HEK293 (cell line): ENCODE results near the gene DCHS1.
A peak's percentile ranks its signal among the peaks of the same experiment; 100 is the strongest.

Experiments
- CTCF ChIA-PET: fragments of 350-600 bp; formaldehyde crosslinking; extraction: SDS; loops from one replicate; lab custom pipeline; 2021; ENCODE audit warnings: antibody characterized with exemption; lab: Yijun Ruan, JAX
- POLR2A ChIA-PET: fragments of 300-600 bp; formaldehyde crosslinking; extraction: SDS; loops from one replicate; lab custom pipeline; 2020; ENCODE audit warnings: antibody characterized with exemption, inconsistent platforms; lab: Yijun Ruan, JAX
- H3K27ac ChIP-seq: fragments of 200-500 bp; sonication (Bioruptor generic); 2 replicates; pipeline ENCODE4 v1.5.1; 2014; ENCODE audit warnings: low read depth, low read length, control low read depth, inconsistent platforms; ENCODE audit errors: extremely low read depth
- H3K36me3 ChIP-seq, 2 experiments: fragments of 200-500 bp in 1 of 2; sonication (Bioruptor generic) in 1 of 2; 1 replicate in 1 of 2; 2 replicates in 1 of 2; pipeline ENCODE4 v1.5.1; 2014 to 2017; ENCODE audit warnings: inconsistent platforms in 2 of 2, low read length in 2 of 2; ENCODE audit not compliant: control insufficient read depth in 2 of 2, insufficient read depth in 1 of 2
- H3K4me1 ChIP-seq: fragments of 200-500 bp; sonication (Bioruptor generic); 2 replicates; pipeline ENCODE4 v1.5.1; 2014; ENCODE audit warnings: mild to moderate bottlenecking, low read length, inconsistent platforms; ENCODE audit not compliant: control insufficient read depth, insufficient read depth
- H3K4me3 ChIP-seq: 2 replicates; pipeline ENCODE4 v1.5.1; 2011; ENCODE audit warnings: low read depth, mild to moderate bottlenecking, control low read depth, low read length, moderate library complexity
- H3K9me3 ChIP-seq: fragments of 200-500 bp; sonication (Bioruptor generic); 2 replicates; pipeline ENCODE4 v1.5.1; 2014; ENCODE audit warnings: low read depth, low read length, inconsistent platforms; ENCODE audit not compliant: control insufficient read depth, insufficient read depth
- EGR2 ChIP-seq: fragments of 450-650 bp; formaldehyde crosslinking; IDR thresholded peaks from 2 replicates; pipeline ENCODE4 v1.5.1; 2016; ENCODE audit warnings: low read depth, missing biosample characterization, missing genetic modification characterization
- GLIS2 ChIP-seq: fragments of 450-650 bp; formaldehyde crosslinking; IDR thresholded peaks from 2 replicates; pipeline ENCODE4 v1.5.1; 2016; ENCODE audit warnings: missing biosample characterization, missing genetic modification characterization
- KLF10 ChIP-seq: fragments of 450-650 bp; IDR thresholded peaks from 2 replicates; pipeline ENCODE4 v1.5.1; 2018; ENCODE audit warnings: missing biosample characterization, mild to moderate bottlenecking, missing genetic modification characterization
- KLF16 ChIP-seq: fragments of 450-650 bp; formaldehyde crosslinking; IDR thresholded peaks from 2 replicates; pipeline ENCODE4 v1.5.1; 2017; ENCODE audit warnings: missing biosample characterization, missing genetic modification characterization
- KLF17 ChIP-seq: fragments of 450-650 bp; formaldehyde crosslinking; IDR thresholded peaks from 2 replicates; pipeline ENCODE4 v1.5.1; 2016; ENCODE audit warnings: missing biosample characterization, missing genetic modification characterization
- REPIN1 ChIP-seq: fragments of 450-650 bp; formaldehyde crosslinking; IDR thresholded peaks from 2 replicates; pipeline ENCODE4 v1.5.1; 2017; ENCODE audit warnings: missing biosample characterization, missing genetic modification characterization, low read depth
- SCRT2 ChIP-seq: fragments of 450-650 bp; formaldehyde crosslinking; IDR thresholded peaks from 2 replicates; pipeline ENCODE4 v1.5.1; 2016; ENCODE audit warnings: missing biosample characterization, missing genetic modification characterization
- SP7 ChIP-seq: fragments of 450-650 bp; formaldehyde crosslinking; IDR thresholded peaks from 2 replicates; pipeline ENCODE4 v1.5.1; 2016; ENCODE audit warnings: missing biosample characterization, missing genetic modification characterization
- TRIM28 ChIP-seq: IDR thresholded peaks from 2 replicates; pipeline ENCODE4 v1.6.1; 2011; ENCODE audit warnings: low read length, control low read depth, borderline replicate concordance
- YY2 ChIP-seq: fragments of 450-650 bp; formaldehyde crosslinking; IDR thresholded peaks from 2 replicates; pipeline ENCODE4 v1.5.1; 2016; ENCODE audit warnings: missing biosample characterization, missing genetic modification characterization
- ZBTB1 ChIP-seq: fragments of 450-650 bp; formaldehyde crosslinking; IDR thresholded peaks from 2 replicates; pipeline ENCODE4 v1.5.1; 2016; ENCODE audit warnings: missing biosample characterization, missing genetic modification characterization
- ZBTB17 ChIP-seq: fragments of 450-650 bp; formaldehyde crosslinking; IDR thresholded peaks from 2 replicates; pipeline ENCODE4 v1.5.1; 2016; ENCODE audit warnings: missing biosample characterization, missing genetic modification characterization
- ZBTB20 ChIP-seq: fragments of 450-650 bp; formaldehyde crosslinking; IDR thresholded peaks from 2 replicates; pipeline ENCODE4 v1.5.1; 2016; ENCODE audit warnings: missing biosample characterization, missing genetic modification characterization
- ZBTB26 ChIP-seq: fragments of 450-650 bp; formaldehyde crosslinking; optimal IDR thresholded peaks from 2 replicates; pipeline ENCODE3; 2016; ENCODE audit warnings: missing biosample characterization, mild to moderate bottlenecking, missing genetic modification characterization
- ZBTB49 ChIP-seq: fragments of 450-650 bp; formaldehyde crosslinking; IDR thresholded peaks from 2 replicates; pipeline ENCODE4 v1.5.1; 2016; ENCODE audit warnings: missing biosample characterization, missing genetic modification characterization, low read depth
- ZBTB8A ChIP-seq: fragments of 450-650 bp; formaldehyde crosslinking; IDR thresholded peaks from 2 replicates; pipeline ENCODE4 v1.5.1; 2016; ENCODE audit warnings: missing biosample characterization, missing genetic modification characterization
- ZFHX2 ChIP-seq: fragments of 450-650 bp; formaldehyde crosslinking; conservative IDR thresholded peaks from 2 replicates; pipeline ENCODE4 v1.5.1; 2016; ENCODE audit warnings: missing biosample characterization, missing genetic modification characterization
- ZNF140 ChIP-seq: fragments of 450-650 bp; formaldehyde crosslinking; IDR thresholded peaks from 2 replicates; pipeline ENCODE4 v1.5.1; 2016; ENCODE audit warnings: missing biosample characterization, missing genetic modification characterization
- ZNF23 ChIP-seq: fragments of 450-650 bp; formaldehyde crosslinking; IDR thresholded peaks from 2 replicates; pipeline ENCODE4 v1.5.1; 2016; ENCODE audit warnings: missing biosample characterization, missing genetic modification characterization, borderline replicate concordance
- ZNF248 ChIP-seq: fragments of 450-650 bp; formaldehyde crosslinking; IDR thresholded peaks from 2 replicates; pipeline ENCODE4 v1.5.1; 2017; ENCODE audit warnings: missing biosample characterization, missing genetic modification characterization
- ZNF391 ChIP-seq: fragments of 450-650 bp; formaldehyde crosslinking; IDR thresholded peaks from 2 replicates; pipeline ENCODE4 v1.5.1; 2016; ENCODE audit warnings: low read depth, missing biosample characterization, missing genetic modification characterization, borderline replicate concordance
- ZNF501 ChIP-seq: fragments of 450-650 bp; formaldehyde crosslinking; IDR thresholded peaks from 2 replicates; pipeline ENCODE4 v1.5.1; 2016; ENCODE audit warnings: missing biosample characterization, missing genetic modification characterization
- ZNF514 ChIP-seq: fragments of 450-650 bp; formaldehyde crosslinking; IDR thresholded peaks from 2 replicates; pipeline ENCODE4 v1.5.1; 2016; ENCODE audit warnings: missing biosample characterization, missing genetic modification characterization
- ZNF660 ChIP-seq: fragments of 450-650 bp; IDR thresholded peaks from 2 replicates; pipeline ENCODE4 v1.5.1; 2018; ENCODE audit warnings: missing biosample characterization, mild to moderate bottlenecking, missing genetic modification characterization
- ZSCAN23 ChIP-seq: fragments of 450-650 bp; formaldehyde crosslinking; IDR thresholded peaks from 2 replicates; pipeline ENCODE4 v1.5.1; 2016; ENCODE audit warnings: missing biosample characterization, missing genetic modification characterization
- ZXDB ChIP-seq: fragments of 450-650 bp; formaldehyde crosslinking; IDR thresholded peaks from 2 replicates; pipeline ENCODE4 v1.5.1; 2016; ENCODE audit warnings: missing biosample characterization, missing genetic modification characterization
- TF ChIP-seq, protein P1 (sequence below): fragments of 450-650 bp; formaldehyde crosslinking; IDR thresholded peaks from 2 replicates; pipeline ENCODE4 v1.5.1; 2017; ENCODE audit warnings: missing biosample characterization, mild to moderate bottlenecking, missing genetic modification characterization, moderate library complexity
- TF ChIP-seq, protein P2 (sequence below): fragments of 450-650 bp; formaldehyde crosslinking; IDR thresholded peaks from 2 replicates; pipeline ENCODE4 v1.5.1; 2016; ENCODE audit warnings: missing biosample characterization, missing genetic modification characterization

The DCHS1 gene

DNA sequence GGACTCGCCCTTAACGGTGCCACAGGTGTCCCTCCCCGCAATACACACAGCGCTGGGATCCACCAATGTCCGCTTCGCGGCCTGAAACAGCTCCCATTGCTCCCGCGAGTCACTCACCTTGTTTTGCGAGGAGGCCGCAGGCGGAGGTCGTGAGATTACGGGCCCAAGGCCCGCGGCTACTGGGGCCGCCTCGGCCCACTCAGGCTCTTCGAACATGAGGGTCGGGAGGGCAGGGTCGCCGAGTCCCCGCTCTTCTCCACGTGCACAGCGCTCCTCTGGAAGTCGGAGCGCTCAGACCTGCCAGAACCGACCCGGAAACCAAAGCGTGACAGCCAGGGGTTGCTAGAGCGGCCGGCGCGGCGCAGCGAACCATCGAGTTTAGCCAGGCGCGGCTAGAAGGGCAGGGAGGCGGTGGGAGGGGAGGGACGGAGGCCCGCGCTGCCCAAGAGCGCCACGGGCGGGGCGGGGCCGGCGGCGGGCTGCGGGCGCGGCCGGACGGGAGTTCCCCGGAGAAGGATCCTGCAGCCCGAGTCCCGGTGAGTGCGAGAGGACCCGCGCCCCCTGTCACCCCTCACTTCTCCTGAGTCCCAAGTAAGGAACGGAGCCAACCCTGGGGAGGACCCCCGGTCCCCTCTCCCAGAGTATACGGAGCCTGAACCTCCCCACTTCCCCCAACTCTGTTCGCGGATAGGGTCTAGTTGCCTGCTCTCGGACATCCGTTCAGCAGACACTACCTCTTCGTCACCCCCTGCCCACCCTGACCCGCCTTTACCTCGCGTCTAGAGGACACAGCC is 52.1 kb downstream of the DCHS1 start, which contains the start of the genes ILK and RRP8:
Gene ILK, plus strand, starts transcription at position 488 of the 794 bp plus-strand sequence. CDS start 498 bp downstream, outside the sequence.
Gene RRP8, minus strand, starts transcription at position 330 of the 794 bp plus-strand sequence. Its CDS starts 114 bp downstream, at position 216.
- ChIA-PET POLR2A (interaction anchor here (1.0 to 3.2 kb wide), 10 partner anchors 9 to 224 kb away, joined by 3 to 20 read pairs (median 4); partner anchors contain the start of genes ARFIP2, MRPL17, TAF10 and TIMM10B), CTCF (interaction anchor here (1.2 to 2.4 kb wide), 6 partner anchors 72 to 224 kb away, joined by 3 to 16 read pairs (median 6); partner anchors contain the start of gene MRPL17)
- H3K36me3 ChIP-seq = peaks cover 0 to 55% of the 10 kb centered on the region in 2 experiments; a peak in 1 of 3 replicates
- no peaks in the 10 kb centered on the region for H3K4me1 ChIP-seq
- no peaks in the 10 kb centered on the region for H3K9me3 ChIP-seq
- H3K27ac ChIP-seq = peak within 1 kb of the TSS; percentile 61
- peak within 1 kb of the TSS; percentile 92 for H3K4me3 ChIP-seq
- TF ChIP-seq ZBTB17 = peak; percentile 39; the same call in 1 of the 2 replicates
- 0 out of 2 replicates have a peak, but pooled peaks have one; percentile 55 for TF ChIP-seq GLIS2 (tag by site-specific recombination)
- TF ChIP-seq ZNF23 = no peak
- TF ChIP-seq SP7 = peak; percentile 64; the same call in 1 of the 2 replicates
- TF ChIP-seq ZBTB49 (tag by site-specific recombination) = no peak
- peak; percentile 97 for TF ChIP-seq SCRT2 (tag by site-specific recombination)
- TF ChIP-seq KLF16 (tag by site-specific recombination) = peak; percentile 72; the same call in 1 of the 2 replicates
- 0 out of 2 replicates have a peak, but pooled peaks have one; percentile 24 for TF ChIP-seq KLF17 (tag by site-specific recombination)
- 0 out of 2 replicates have a peak, but pooled peaks have one; percentile 10 for TF ChIP-seq ZNF501 (tag by site-specific recombination)
- no peak for TF ChIP-seq ZNF140 (tag by site-specific recombination)
- peak; percentile 97 for TF ChIP-seq ZBTB20 (tag by site-specific recombination)
- TF ChIP-seq ZBTB1 (tag by site-specific recombination) = no peak
- no peak for TF ChIP-seq REPIN1 (tag by site-specific recombination)
- 0 out of 2 replicates have a peak, but pooled peaks have one; percentile 5 for TF ChIP-seq EGR2 (tag by site-specific recombination)
- TF ChIP-seq ZBTB26 (tag by site-specific recombination) = peak; percentile 71
- TF ChIP-seq ZXDB (tag by site-specific recombination) = peak; percentile 68
- TF ChIP-seq ZFHX2 (tag by site-specific recombination) = peak; percentile 55
- TF ChIP-seq ZNF514 (tag by site-specific recombination) = no peak
- peak; percentile 18; the same call in 1 of the 2 replicates for TF ChIP-seq ZSCAN23 (tag by site-specific recombination)
- TF ChIP-seq, protein P1, sequence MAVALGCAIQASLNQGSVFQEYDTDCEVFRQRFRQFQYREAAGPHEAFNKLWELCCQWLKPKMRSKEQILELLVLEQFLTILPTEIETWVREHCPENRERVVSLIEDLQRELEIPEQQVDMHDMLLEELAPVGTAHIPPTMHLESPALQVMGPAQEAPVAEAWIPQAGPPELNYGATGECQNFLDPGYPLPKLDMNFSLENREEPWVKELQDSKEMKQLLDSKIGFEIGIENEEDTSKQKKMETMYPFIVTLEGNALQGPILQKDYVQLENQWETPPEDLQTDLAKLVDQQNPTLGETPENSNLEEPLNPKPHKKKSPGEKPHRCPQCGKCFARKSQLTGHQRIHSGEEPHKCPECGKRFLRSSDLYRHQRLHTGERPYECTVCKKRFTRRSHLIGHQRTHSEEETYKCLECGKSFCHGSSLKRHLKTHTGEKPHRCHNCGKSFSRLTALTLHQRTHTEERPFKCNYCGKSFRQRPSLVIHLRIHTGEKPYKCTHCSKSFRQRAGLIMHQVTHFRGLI (tag by site-specific recombination) = peak; percentile 32; the same call in 1 of the 2 replicates
- TF ChIP-seq YY2 = no peak
- TF ChIP-seq ZNF248 (tag by site-specific recombination) = no peak
- TF ChIP-seq ZNF391 (tag by site-specific recombination) = no peak
- TF ChIP-seq ZNF660 = peak; percentile 86
- 0 out of 2 replicates have a peak, but pooled peaks have one; percentile 24 for TF ChIP-seq ZBTB8A (tag by site-specific recombination)
- peak; percentile 87; the same call in 1 of the 2 replicates for TF ChIP-seq KLF10 (tag by site-specific recombination)
- TF ChIP-seq, protein P2, sequence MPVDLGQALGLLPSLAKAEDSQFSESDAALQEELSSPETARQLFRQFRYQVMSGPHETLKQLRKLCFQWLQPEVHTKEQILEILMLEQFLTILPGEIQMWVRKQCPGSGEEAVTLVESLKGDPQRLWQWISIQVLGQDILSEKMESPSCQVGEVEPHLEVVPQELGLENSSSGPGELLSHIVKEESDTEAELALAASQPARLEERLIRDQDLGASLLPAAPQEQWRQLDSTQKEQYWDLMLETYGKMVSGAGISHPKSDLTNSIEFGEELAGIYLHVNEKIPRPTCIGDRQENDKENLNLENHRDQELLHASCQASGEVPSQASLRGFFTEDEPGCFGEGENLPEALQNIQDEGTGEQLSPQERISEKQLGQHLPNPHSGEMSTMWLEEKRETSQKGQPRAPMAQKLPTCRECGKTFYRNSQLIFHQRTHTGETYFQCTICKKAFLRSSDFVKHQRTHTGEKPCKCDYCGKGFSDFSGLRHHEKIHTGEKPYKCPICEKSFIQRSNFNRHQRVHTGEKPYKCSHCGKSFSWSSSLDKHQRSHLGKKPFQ = no peak
- TF ChIP-seq TRIM28 = peak; percentile 85
